ENCODE data around the gene UCHL1.
A peak's percentile ranks its signal among the peaks of the same experiment; 100 is the strongest.
"Not testable (repeated sequence)": the region's sequence is repeated elsewhere in the genome, so short reads cannot be mapped to it uniquely, and the experiment has no call there.

Gene UCHL1

DNA sequence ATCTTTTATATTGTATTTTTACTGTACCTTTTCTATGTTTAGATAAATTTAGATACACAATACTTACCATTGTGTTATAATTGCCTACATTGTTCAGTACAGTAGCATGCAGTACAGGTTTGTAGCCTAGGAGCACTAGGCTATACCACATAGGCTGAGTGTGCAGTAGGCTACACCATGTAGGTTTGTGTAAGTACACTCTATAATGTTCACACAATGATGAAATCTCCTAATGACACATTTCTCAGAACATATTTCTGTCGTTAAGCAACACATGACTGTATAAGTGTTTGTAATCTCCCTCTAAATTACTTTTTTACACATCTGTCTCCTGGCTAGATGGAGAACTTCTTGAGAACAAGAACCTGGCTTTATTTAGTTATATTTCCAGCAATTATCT is 40.3 kb downstream of the UCHL1 start:
- DNase-seq = no peak

DNA sequence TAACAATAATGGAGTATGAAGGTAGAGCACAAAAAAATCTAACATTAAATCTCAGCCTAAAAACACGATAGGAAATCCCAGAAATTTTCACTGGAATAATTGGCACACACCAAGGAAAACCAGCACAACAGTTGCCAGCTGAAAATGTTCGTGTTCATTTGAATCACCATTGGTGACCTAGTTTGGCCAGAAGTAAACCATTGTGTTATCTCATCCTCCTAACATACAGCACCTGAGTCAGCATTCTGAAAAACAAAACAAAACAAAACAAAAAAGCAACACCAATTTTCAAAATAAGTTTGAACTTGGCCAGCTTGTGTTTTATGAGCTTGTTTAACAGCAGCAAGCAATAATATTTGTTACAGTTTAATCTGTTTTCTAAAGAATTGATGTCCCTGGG is 41.1 kb downstream of the UCHL1 start:
- DNase-seq = no peak

DNA sequence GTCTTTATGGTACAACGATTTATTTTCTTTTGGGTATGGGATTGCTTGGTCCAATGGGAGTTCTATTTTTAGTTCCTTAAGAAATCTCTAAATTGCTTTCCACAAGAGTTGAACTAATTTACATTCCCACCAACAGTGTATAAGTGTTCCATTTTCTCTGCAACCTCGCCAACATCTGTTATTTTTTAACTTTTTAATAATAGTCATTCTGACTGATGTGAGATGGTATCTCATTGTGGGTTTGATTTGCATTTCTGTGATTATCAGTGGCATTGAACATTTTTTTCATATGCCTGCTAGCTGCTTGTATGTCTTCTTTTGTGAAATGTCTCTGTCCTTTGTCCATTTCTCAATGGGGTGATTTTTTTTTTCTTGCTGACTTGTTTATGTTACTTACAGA is 42.8 kb downstream of the UCHL1 start:
- DNase-seq = no peak

DNA sequence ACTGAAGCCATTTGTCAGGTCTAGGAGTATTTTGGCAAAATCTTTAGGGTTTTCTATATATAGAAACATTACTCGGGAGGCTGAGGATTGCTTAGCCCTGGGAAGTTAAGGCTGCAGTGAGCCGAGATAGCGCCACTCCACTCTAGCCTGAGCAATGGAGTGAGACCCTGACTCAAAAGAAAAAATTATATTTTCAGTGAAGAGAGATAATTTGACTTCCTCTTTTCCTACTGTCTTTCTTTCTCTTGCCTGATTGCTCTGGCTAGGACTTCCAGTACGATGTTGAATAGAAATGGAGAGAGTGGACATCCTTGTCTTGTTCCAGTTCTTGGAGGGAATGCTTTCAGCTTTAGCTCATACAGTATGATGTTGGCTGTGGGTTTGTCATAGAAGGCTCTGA is 44.4 kb downstream of the UCHL1 start:
- DNase-seq = no peak

DNA sequence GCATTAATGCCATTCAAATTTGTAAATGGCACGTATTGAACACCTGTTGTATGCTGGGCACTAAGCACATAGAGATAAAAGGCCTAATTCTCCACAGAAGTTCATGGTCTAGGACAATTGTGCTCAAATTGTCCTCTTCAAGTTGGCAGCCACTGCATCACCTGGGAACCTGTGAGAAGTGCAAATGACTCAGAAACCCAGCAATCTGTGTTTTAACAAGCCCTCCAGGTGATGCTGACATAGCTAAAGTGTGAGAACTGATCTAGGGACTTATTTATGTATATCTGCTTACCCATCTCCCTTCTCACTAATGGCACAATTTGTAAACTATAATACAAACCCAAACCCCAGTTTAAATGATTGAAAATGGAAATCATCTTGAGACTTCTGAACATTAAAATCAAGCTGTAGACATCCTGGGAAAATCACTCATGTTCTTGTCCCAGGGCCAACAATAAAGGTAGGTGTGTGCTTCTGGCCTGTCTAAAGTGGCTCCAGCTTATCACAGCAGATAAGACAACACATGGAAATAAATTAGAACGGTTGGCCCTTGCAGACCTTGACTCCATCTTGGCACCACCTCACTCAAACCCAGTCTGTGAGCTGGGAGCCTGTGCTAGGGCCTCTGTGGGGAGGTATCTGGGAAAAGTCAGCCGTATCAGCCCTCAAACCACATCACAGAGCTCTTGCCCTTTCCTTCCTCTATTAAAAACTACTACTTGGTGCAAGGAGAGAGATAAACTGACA is 46.8 kb downstream of the UCHL1 start:
- peak; percentile 85 for DNase-seq

DNA sequence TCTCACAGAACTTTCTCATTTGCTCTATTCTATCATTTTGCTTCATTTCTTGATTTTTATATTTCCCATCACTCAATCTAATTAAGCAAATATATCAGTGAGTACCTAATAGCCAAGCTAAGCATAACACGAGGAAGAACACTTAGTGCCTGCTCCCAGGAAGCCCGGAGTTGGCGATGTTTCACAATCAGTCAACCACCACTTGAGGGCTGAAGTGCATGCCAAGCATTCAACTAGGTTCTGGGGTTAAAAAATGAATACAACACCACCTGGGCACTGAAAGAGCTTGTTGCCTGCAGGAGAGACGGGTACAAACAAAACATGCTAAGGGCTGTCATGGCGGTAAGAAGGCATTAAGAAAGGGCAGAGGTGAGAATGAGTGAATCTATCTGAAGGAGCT is 47.5 kb downstream of the UCHL1 start:
- peak; percentile 67 for DNase-seq

DNA sequence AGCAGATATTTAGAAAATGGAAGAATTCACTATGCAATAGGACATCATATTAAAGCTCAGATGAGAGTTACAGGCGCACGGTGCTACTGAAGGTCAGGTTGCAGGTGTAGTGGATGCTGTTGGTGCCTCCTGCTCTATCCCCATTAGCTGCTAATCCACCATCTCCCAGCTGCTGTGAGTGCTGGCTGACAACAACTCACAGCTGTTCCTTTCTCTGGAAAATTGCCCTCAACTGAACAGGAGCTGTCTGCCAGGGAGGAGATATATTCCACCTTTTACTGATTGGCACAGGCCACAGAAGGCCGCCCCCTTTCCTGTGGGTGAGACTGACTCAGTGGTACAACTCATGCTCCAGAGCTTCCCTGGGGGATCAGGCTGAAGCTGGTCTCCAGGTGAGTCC is 48.7 kb downstream of the UCHL1 start:
- DNase-seq = peak; percentile 23

DNA sequence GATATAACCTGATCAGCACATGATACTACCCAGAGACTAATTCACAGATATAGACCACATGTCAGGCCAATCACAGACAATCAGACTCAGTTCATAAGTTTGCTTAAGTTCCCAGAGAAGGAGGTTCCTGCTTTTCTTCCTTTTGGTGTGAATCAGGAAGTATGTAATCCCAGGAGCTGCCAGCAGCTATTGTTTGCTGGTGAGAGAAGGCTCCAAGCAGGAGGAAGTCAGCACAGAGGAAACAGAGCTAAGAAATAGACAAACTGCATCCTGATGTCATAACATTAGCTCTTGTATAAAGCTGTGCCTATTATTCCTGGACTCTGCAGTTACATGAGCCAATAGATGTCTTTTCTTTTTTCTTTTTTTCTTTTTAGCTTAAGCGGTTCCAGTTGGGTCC is 50.9 kb downstream of the UCHL1 start:
- DNase-seq = no peak

DNA sequence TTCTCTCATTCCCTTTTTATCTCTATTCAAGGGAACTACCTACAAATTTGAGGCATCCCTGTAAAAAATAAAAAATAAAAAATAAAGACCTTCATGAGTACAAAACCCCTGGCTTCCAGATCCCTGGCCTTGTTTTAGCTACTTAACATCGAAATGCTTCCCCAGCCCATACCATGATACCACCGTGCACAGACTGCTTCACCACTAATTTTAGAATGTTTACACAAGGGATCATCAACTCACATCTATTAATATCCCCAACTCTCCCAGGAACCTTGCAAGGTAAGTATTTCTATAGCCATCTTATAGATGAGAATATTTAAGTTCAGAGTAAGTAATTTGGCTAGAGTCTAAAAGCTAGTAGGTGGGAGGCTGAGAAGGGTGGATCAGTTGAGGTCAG is 51.7 kb downstream of the UCHL1 start:
- DNase-seq = no peak

DNA sequence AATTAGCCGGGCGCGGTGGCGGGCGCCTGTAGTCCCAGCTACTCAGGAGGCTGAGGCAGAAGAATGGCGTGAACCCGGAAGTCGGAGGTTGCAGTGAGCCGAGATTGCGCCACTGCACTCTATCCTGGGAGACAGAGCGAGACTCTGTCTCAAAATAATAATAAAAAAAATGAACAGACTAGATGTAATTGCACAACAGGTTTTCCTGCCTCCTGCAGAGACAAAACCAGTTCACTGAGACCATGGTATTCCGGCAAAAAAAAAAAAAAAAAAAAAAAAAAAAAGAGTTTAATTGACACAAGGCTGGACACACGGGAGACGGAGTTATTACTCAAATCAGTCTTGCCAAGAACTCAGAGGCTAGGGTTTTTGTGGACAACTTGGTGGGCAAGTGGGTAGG is 58.7 kb downstream of the UCHL1 start:
- not testable (repeated sequence) for DNase-seq

DNA sequence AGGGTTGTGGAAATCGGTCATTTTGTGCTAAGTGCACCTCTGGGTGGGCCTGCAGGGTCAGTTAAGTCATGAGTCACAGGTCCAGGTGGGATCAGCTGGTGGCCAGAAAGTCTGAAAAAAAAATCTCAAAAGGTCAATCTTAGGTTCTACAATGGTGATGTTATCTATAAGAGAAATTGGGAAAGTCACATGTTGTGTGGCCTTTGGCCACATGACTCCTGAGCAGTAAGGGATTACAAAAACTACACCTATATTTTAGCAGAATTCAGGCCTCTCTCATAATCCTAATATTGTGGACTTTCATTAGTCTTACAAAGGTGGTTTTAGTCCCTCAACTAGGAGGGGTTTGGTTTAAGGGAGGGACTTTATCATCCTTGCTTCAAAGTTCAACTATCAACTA is 59.1 kb downstream of the UCHL1 start:
- no peak for DNase-seq

Data from NCI-H774 (cell line).